HG03558 (cell line): ENCODE data around the gene PRUNE1.

Experiments
- ATAC-seq: cut with Tn5 transposase; IDR thresholded peaks from one replicate; pipeline ENCODE4 v1.9.1; 2021; ENCODE audit warnings: moderate number of reproducible peaks; ENCODE audit not compliant: unreplicated experiment; ENCODE audit errors: extremely low read depth

Gene PRUNE1

GRCh38 chr1:151002611-151003010 lies 5.6 kb upstream of the PRUNE1 start:
- ATAC-seq: no peak

GRCh38 chr1:151003180-151003579 lies 5.1 kb upstream of the PRUNE1 start:
- no peak for ATAC-seq

- ATAC-seq: no peak
Observed at GRCh38 chr1:151005729-151006319, 2.4 kb upstream of the PRUNE1 start.

- no peak for ATAC-seq
Observed at GRCh38 chr1:151006327-151007052, 1.8 kb upstream of the PRUNE1 start, which contains the start of gene MINDY1. Gene MINDY1 (minus strand): TSS chr1:151006902. CDS start chr1:151002617, 4,285 bp downstream.

- no peak for ATAC-seq
Observed at GRCh38 chr1:151007853-151008243, 401 bp upstream of the PRUNE1 start.

- no peak for ATAC-seq
Observed at GRCh38 chr1:151009206-151009587, 948 bp downstream of the PRUNE1 start.

GRCh38 chr1:151009674-151010345 lies 1.6 kb downstream of the PRUNE1 start:
- ATAC-seq: no peak

- ATAC-seq: no peak
Observed at GRCh38 chr1:151010346-151010726, 2.1 kb downstream of the PRUNE1 start.

- ATAC-seq: no peak
Observed at GRCh38 chr1:151011154-151011850, 3.1 kb downstream of the PRUNE1 start.

DNA sequence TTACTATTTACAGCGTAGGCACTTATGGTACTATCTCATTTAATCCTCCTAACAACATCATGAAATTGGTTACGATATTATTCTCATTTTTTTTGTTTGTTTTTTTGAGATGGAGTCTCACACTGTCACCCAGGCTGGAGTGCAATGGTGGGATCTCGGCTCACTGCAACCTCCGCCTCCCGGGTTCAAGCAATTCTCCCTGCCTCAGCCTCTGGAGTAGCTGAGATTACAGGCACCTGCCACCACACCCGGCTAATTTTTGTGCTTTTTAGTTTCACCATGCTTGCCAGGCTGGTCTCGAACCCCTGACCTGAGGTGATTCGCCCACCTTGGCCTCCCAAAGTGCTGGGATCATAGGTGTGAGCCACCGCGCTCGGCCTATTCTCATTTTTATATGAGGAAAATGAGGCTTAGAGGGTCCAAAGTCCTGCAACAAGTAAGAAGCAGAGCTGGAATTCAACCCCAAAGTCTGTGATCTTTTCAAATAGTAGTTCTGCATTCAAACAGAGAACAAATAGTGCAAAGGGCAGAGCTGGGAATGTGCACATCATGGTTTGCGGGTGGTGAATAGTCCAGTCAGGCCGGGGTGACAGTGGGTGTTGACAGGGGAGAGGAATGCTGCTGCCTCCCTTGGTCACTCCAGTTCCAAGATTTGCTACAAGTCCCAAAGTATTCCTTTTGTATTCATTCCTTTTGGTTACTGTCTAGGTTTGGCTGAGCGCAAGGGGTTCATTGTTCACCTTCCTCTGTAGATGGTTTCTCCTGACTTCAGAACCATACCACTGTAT lies 4.6 kb downstream of the PRUNE1 start:
- ATAC-seq: no peak

- no peak for ATAC-seq
Observed at GRCh38 chr1:151013518-151013917, 5.3 kb downstream of the PRUNE1 start.

DNA sequence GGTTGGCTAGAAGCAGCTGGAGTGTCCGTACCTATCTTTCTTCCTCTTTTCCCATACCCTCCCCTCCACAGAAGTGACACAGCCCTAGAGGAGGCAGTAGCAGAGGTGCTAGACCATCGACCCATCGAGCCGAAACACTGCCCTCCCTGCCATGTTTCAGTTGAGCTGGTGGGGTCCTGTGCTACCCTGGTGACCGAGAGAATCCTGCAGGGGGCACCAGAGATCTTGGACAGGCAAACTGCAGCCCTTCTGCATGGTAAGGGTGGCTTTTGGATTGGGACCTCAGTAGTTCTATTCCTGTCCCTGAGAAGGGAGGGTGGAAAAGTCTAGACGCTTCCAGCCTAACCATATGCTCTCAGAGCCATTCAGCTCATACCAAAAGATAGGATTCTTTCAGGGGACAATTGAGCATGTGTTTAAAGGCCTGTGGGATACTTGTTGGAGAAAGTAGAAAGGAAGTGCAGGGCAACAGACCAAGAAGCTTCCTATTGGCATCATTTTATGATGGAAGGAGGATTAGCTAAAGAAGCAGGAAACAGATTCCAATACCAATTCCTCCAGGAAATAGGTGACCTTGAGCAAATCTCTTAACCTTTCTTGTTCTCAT lies 16.4 kb downstream of the PRUNE1 start:
- ATAC-seq: no peak

- no peak for ATAC-seq
Observed at GRCh38 chr1:151026460-151026859, 18.2 kb downstream of the PRUNE1 start.

DNA sequence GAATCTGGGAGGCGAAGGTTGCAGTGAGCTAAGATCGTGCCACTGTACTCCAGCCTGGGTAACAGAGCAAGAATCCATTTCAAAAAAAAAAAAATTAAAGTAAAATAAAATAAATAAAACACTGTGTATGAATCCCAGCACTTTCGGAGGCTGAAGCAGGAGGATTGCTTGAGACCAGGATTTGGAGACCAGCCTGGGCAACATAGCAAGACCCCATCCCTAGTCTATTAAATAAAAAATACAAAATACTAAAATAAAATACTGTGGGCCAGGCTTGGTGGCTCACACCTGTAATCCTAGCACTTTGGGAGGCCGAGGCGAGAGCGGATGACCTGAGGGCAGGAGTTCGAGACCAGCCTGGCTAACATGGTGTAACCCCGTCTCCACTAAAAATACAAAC lies 23.9 kb downstream of the PRUNE1 start:
- ATAC-seq: no peak

- ATAC-seq: no peak
Observed at GRCh38 chr1:151035167-151035566, 26.9 kb downstream of the PRUNE1 start.

DNA sequence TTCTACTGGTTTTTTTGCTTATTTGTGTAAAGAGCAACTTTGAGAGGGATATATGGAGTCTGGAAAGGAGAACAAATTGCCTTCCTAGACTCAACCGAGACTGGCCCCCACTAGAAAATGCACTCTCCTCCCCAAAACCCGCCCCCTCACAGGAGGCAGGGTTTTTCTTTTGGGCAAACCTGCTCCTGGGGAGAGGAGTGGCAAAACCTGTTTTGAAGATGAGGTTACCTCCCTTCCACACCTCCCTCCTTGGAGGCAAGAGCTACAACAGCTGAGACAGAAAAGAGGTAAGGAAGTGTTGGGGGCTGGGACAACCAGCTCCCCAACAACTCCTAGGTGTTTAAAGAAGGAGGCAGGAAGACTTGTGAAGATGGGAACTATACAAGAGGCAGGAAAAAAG lies 28.1 kb downstream of the PRUNE1 start, which contains the start of gene BNIPL:
BNIPL (plus strand) TSS at position 231 of the 400 bp plus-strand sequence; CDS start at position 371, 140 bp downstream.
- no peak for ATAC-seq

DNA sequence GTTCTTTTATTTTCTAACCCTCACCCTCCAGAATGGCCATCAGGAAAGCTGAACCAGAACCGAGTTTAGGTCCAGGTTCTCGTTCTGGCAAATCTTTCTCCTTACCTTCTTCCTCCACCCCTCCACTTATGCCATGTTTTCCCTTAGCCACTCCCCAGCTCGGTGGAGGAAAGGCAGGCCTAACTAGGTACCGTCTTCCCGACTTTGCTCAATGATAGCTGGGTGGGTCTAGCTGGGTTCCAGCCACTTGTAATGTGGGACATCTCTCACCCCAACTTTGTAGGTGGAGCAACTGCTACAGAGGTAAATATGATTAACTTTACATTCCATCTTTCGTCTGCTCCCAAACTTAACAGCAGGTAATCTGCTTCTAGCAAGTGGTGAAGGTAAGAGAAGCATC lies 28.8 kb downstream of the PRUNE1 start:
- no peak for ATAC-seq

DNA sequence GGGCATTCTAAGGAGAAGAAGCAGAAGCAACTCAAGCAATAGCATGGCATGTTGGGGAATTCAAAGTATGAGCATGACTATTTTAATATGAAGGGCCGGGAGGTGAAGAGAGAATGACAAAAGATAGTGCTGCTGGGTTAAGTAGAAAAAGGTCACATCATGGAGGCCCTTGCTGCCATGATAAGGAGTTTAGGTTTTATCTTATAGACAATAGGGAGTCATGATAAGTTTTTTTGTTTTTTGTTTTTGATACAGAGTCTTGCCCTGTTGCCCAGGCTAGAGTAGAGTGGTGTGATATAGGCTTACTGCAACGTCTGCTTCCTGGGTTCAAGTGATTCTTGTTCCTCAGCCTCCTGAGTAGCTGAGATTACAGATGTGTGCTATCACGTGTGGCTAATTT lies 31.3 kb downstream of the PRUNE1 start:
- ATAC-seq: no peak

DNA sequence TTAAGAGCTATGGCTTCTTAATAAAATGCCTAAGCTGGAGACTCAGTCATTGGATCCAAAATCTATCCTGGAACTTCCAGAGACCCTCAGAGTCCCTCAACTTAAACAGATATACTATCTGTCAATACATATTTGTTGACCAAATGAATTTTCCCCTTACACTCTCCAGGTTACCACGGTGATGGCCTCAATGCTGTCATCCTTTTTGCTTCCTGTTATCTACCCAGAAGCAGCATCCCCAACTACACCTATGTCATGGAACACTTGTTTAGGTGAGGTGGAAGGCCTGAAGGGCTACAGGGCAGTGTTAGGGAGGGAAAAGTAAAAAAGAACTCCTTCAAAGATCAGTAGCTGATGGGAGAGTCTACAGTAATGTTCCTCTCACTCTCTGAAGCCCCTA lies 34.9 kb downstream of the PRUNE1 start:
- no peak for ATAC-seq

- ATAC-seq: no peak
Observed at GRCh38 chr1:151047591-151047924, 39.3 kb downstream of the PRUNE1 start, which contains the start of gene C1orf56. Gene C1orf56 (plus strand): TSS chr1:151047751. CDS start chr1:151047848, 97 bp downstream.
